ENCODE results near the gene DYNC1I1.

The DYNC1I1 gene

DNA sequence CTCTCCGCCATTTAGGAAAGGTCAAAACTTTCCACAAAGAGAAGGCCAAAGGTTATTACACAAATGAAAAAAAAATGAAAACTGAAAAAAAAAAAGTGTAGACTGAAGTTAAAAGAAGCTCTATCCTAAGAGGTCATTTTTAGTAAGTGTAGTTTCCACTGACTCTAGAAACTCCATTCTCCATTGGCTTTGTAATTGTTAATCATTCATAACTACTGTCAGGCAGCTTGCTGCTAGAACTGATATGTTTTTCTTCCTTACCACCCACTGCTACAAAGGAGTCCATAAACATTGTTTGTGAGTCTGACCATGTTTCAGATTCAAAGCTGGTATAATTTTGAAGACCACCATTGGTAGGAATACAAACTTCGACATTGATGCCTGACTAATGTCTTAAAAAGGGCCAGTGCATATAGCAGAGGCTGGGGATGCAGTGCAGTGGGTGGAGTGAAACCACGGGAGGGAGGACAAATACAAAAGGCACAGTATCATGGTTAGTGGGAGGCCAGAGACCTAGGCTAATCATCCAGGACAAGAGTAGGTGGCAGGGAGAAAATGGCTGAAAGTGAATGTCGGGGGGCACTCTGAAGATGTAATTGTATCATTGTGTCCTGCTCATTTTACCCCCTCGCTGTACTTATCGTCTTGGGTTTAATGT is 16.9 kb upstream of the DYNC1I1 start:
- TF ChIP-seq, protein P1, sequence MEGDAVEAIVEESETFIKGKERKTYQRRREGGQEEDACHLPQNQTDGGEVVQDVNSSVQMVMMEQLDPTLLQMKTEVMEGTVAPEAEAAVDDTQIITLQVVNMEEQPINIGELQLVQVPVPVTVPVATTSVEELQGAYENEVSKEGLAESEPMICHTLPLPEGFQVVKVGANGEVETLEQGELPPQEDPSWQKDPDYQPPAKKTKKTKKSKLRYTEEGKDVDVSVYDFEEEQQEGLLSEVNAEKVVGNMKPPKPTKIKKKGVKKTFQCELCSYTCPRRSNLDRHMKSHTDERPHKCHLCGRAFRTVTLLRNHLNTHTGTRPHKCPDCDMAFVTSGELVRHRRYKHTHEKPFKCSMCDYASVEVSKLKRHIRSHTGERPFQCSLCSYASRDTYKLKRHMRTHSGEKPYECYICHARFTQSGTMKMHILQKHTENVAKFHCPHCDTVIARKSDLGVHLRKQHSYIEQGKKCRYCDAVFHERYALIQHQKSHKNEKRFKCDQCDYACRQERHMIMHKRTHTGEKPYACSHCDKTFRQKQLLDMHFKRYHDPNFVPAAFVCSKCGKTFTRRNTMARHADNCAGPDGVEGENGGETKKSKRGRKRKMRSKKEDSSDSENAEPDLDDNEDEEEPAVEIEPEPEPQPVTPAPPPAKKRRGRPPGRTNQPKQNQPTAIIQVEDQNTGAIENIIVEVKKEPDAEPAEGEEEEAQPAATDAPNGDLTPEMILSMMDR (IDR thresholded peaks at IDR 0.05; ENCODE audit: insufficient read depth, low read length, poor library complexity, severe bottlenecking) = no peak
- no peak for TF ChIP-seq EZH2phosphoT487 (conservative IDR thresholded peaks at IDR 0.05; ENCODE audit: low read length)
- no peak overlapping the region for H3K4me2 ChIP-seq (ENCODE audit: low read depth, low read length, poor library complexity, severe bottlenecking)
- H3K4me3 ChIP-seq (ENCODE audit: insufficient read depth, low read length, poor library complexity, severe bottlenecking) = no peak overlapping the region
- H3F3A ChIP-seq (ENCODE audit: insufficient read depth) = no peaks in the 10 kb centered on the region
- H3K9ac ChIP-seq (ENCODE audit: low read length) = no peak overlapping the region
- H3K27ac ChIP-seq (ENCODE audit: low read depth, low read length) = no peak overlapping the region
- no peaks in the 10 kb centered on the region for H3K36me3 ChIP-seq (ENCODE audit: low read length)
- no peaks in the 10 kb centered on the region for H3K27me3 ChIP-seq (ENCODE audit: low read length)
- no peaks in the 10 kb centered on the region for H3K9me2 ChIP-seq (replicated peaks; ENCODE audit: insufficient read depth, low read length)
- H3K9me3 ChIP-seq (ENCODE audit: insufficient read depth, low read length) = no peaks in the 10 kb centered on the region
- H4K20me1 ChIP-seq (ENCODE audit: low read depth, low read length) = no peaks in the 10 kb centered on the region
- no peaks in the 10 kb centered on the region for H3K79me2 ChIP-seq (ENCODE audit: insufficient read depth, low read length)
- no peak overlapping the region for H2AFZ ChIP-seq (ENCODE audit: low read depth, low read length, severe bottlenecking)

DNA sequence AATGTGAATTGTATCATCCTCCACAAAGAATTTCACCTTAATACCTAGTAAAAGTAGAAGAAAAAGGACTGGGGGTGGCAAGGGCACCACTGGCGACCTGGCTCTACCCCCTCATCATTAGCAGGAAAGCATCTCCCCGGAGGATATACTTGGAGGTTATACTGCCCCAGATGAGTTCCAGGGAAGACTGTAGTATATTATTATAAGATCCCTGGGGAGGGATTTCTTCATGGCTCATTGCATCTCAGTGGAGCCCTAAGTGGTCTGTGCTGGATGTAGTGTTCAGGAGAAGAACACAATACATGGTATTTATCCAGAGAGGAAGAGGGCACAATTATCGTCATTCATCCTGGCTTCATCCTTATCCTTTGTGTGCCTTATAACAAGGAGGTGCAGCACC is 14.2 kb upstream of the DYNC1I1 start:
- Histone ChIP-seq H3K9me2 (replicated peaks; ENCODE audit: insufficient read depth, low read length) (no peaks in the 10 kb centered on the region), H3K4me2 (ENCODE audit: low read depth, low read length, poor library complexity, severe bottlenecking) (no peak overlapping the region), H2AFZ (ENCODE audit: low read depth, low read length, severe bottlenecking) (no peak overlapping the region)

DNA sequence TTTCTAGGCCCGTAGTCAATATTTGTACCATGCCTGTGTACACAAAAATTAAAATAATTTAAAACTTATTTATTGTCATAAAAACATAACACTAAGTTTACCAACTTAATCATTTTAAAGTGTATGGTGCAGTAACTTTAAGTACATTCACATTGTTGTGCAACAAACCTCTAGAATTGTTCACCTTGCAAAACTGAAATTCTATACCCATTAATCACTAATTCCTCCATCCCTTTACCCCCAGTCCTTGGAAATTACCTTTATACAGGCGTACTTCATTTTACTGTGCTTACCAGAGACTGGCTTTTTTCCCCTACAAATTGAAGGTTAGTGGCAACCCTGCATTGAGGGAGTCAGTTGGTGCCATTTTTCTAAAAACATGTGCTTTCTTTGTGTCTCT is 6.3 kb upstream of the DYNC1I1 start:
- H3K9ac ChIP-seq (ENCODE audit: low read length) = no peak overlapping the region
- no peaks in the 10 kb centered on the region for H3K9me2 ChIP-seq (replicated peaks; ENCODE audit: insufficient read depth, low read length)
- H3K9me3 ChIP-seq (ENCODE audit: insufficient read depth, low read length) = no peaks in the 10 kb centered on the region
- TF ChIP-seq, protein P1 (IDR thresholded peaks at IDR 0.05; ENCODE audit: insufficient read depth, low read length, poor library complexity, severe bottlenecking) = no peak
- no peak for TF ChIP-seq EZH2phosphoT487 (conservative IDR thresholded peaks at IDR 0.05; ENCODE audit: low read length)
- no peaks in the 10 kb centered on the region for H3F3A ChIP-seq (ENCODE audit: insufficient read depth)
- no peak overlapping the region for H3K27ac ChIP-seq (ENCODE audit: low read depth, low read length)
- H3K27me3 ChIP-seq (ENCODE audit: low read length) = no peaks in the 10 kb centered on the region
- H3K4me3 ChIP-seq (ENCODE audit: insufficient read depth, low read length, poor library complexity, severe bottlenecking) = no peak overlapping the region
- no peaks in the 10 kb centered on the region for H3K36me3 ChIP-seq (ENCODE audit: low read length)
- H3K4me2 ChIP-seq (ENCODE audit: low read depth, low read length, poor library complexity, severe bottlenecking) = no peak overlapping the region
- no peaks in the 10 kb centered on the region for H4K20me1 ChIP-seq (ENCODE audit: low read depth, low read length)
- H2AFZ ChIP-seq (ENCODE audit: low read depth, low read length, severe bottlenecking) = no peak overlapping the region
- H3K79me2 ChIP-seq (ENCODE audit: insufficient read depth, low read length) = no peaks in the 10 kb centered on the region

More for the DNA sequence above, 14.2 kb upstream of the DYNC1I1 start:
- Histone ChIP-seq H3K36me3 (ENCODE audit: low read length) (no peaks in the 10 kb centered on the region), H3K27me3 (ENCODE audit: low read length) (no peaks in the 10 kb centered on the region), H3K4me3 (ENCODE audit: insufficient read depth, low read length, poor library complexity, severe bottlenecking) (no peak overlapping the region), H4K20me1 (ENCODE audit: low read depth, low read length) (no peaks in the 10 kb centered on the region), H3K27ac (ENCODE audit: low read depth, low read length) (no peak overlapping the region), H3K79me2 (ENCODE audit: insufficient read depth, low read length) (no peaks in the 10 kb centered on the region), H3F3A (ENCODE audit: insufficient read depth) (no peaks in the 10 kb centered on the region), H3K9me3 (ENCODE audit: insufficient read depth, low read length) (no peaks in the 10 kb centered on the region), H3K9ac (ENCODE audit: low read length) (no peak overlapping the region)
- no peak for TF ChIP-seq EZH2phosphoT487 (conservative IDR thresholded peaks at IDR 0.05; ENCODE audit: low read length)

DNA sequence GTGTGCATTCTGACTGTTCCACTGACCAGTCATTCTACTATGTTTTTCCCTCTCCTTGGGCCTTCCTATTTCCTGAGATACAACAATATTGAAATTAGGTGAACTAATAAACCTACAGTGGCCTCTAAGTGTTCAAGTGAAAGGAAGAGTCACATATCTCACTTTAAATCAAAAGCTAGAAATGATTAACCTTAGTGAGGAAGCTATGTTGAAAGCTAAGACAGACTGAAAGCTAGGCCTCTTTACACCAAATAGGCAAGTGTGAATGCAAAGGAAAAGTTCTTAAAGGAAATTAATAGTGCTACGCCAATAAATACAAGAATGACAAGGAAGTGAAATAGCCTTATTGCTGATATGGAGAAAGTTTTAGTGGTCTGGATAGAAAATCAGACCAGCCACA is 5.7 kb upstream of the DYNC1I1 start:
- Histone ChIP-seq H3K4me2 (ENCODE audit: low read depth, low read length, poor library complexity, severe bottlenecking) (no peak overlapping the region), H3K36me3 (ENCODE audit: low read length) (no peaks in the 10 kb centered on the region), H3K9ac (ENCODE audit: low read length) (no peak overlapping the region), H3K27me3 (ENCODE audit: low read length) (no peaks in the 10 kb centered on the region), H3F3A (ENCODE audit: insufficient read depth) (no peaks in the 10 kb centered on the region), H3K79me2 (ENCODE audit: insufficient read depth, low read length) (no peaks in the 10 kb centered on the region), H4K20me1 (ENCODE audit: low read depth, low read length) (no peaks in the 10 kb centered on the region), H2AFZ (ENCODE audit: low read depth, low read length, severe bottlenecking) (no peak overlapping the region), H3K9me3 (ENCODE audit: insufficient read depth, low read length) (no peaks in the 10 kb centered on the region), H3K9me2 (replicated peaks; ENCODE audit: insufficient read depth, low read length) (no peaks in the 10 kb centered on the region), H3K27ac (ENCODE audit: low read depth, low read length) (no peak overlapping the region), H3K4me3 (ENCODE audit: insufficient read depth, low read length, poor library complexity, severe bottlenecking) (no peak overlapping the region)
- TF ChIP-seq EZH2phosphoT487 (conservative IDR thresholded peaks at IDR 0.05; ENCODE audit: low read length) = no peak
